ENCODE results near the gene ADAMTS17. TPM values are rescaled to one million over a fixed set of nuclear protein-coding genes. Genes with fewer than 3 reads are reported as not detected.

Gene ADAMTS17
- total and polyA plus RNA-seq, 7 donors, result 4.4 to 93.0 (median 7.2) TPM

- H3K27ac ChIP-seq, result no peak overlapping the region
- ATAC-seq (no peak), DNase-seq (no peak)
- no peak overlapping the region for H3K4me3 ChIP-seq
- 74 to 82% (median 77%) methylated on average over 5 of the region's 5 CpGs for WGBS, 3 donors
- no peaks in the 10 kb centered on the region for H3K36me3 ChIP-seq (ENCODE audit: insufficient read depth in 1 of 2, low read depth in 1 of 2)
- peaks cover 22% of the 10 kb centered on the region for H3K4me1 ChIP-seq
- intact Hi-C loops (cut with DNase I), result no loop called here
- no peak for TF ChIP-seq CTCF (IDR thresholded peaks at IDR 0.05)
- no peaks in the 10 kb centered on the region for H3K9me3 ChIP-seq
- no peaks in the 10 kb centered on the region for H3K27me3 ChIP-seq (ENCODE audit: insufficient read depth in 3 of 3, low read length in 2 of 3)
Observed at GRCh38 chr15:100202309-100202960, 139.3 kb downstream of the ADAMTS17 start.

GRCh38 chr15:100201376-100202280 lies 140.1 kb downstream of the ADAMTS17 start:
- intact Hi-C loops (cut with DNase I), result no loop called here
- no peaks in the 10 kb centered on the region for H3K9me3 ChIP-seq
- H3K4me3 ChIP-seq, result no peak overlapping the region
- DNase-seq (no peak), ATAC-seq (no peak)
- H3K27me3 ChIP-seq (ENCODE audit: insufficient read depth in 3 of 3, low read length in 2 of 3), result no peaks in the 10 kb centered on the region
- no peak overlapping the region for H3K27ac ChIP-seq
- WGBS, 3 donors, result 74 to 78% (median 76%) methylated on average over 18 of the region's 18 CpGs
- H3K4me1 ChIP-seq, result peaks cover 14% of the 10 kb centered on the region
- no peak for TF ChIP-seq CTCF (IDR thresholded peaks at IDR 0.05)
- no peaks in the 10 kb centered on the region for H3K36me3 ChIP-seq (ENCODE audit: insufficient read depth in 1 of 2, low read depth in 1 of 2)

GRCh38 chr15:100200287-100200880 lies 141.4 kb downstream of the ADAMTS17 start:
- Histone ChIP-seq H3K9me3 (no peaks in the 10 kb centered on the region), H3K4me3 (no peak overlapping the region), H3K4me1 (peaks cover 8% of the 10 kb centered on the region), H3K27ac (no peak overlapping the region), H3K27me3 (ENCODE audit: insufficient read depth in 3 of 3, low read length in 2 of 3) (no peaks in the 10 kb centered on the region), H3K36me3 (ENCODE audit: insufficient read depth in 1 of 2, low read depth in 1 of 2) (no peaks in the 10 kb centered on the region)
- intact Hi-C loops (cut with DNase I), result no loop called here
- ATAC-seq (peak in 1 of 4 donors; percentile 25), DNase-seq (no peak)
- TF ChIP-seq CTCF (IDR thresholded peaks at IDR 0.05), result no peak
- WGBS, 3 donors, result 79 to 82% (median 79%) methylated on average over 19 to 22 of the region's 22 CpGs

GRCh38 chr15:100199711-100200286 lies 142.0 kb downstream of the ADAMTS17 start:
- DNase-seq (peak in 1 of 2 donors; percentile 38), ATAC-seq (no peak)
- Histone ChIP-seq H3K27me3 (ENCODE audit: insufficient read depth in 3 of 3, low read length in 2 of 3) (no peaks in the 10 kb centered on the region), H3K36me3 (ENCODE audit: insufficient read depth in 1 of 2, low read depth in 1 of 2) (peaks cover 0 to 3% of the 10 kb centered on the region in 2 donors), H3K9me3 (no peaks in the 10 kb centered on the region), H3K27ac (no peak overlapping the region), H3K4me3 (no peak overlapping the region), H3K4me1 (peaks cover 8% of the 10 kb centered on the region)
- no peak for TF ChIP-seq CTCF (IDR thresholded peaks at IDR 0.05)
- intact Hi-C loops (cut with DNase I), result no loop called here
- 94 to 96% (median 95%) methylated on average over 21 of the region's 21 CpGs for WGBS, 3 donors

All from psoas muscle (tissue), 8 donors.